T-helper 2 cell treated with Interferon-gamma antibody and Interleukin-4, amounts not matched to agents 5 μg/mL and 100 μg/mL, for 36 hours (primary cell): ENCODE data around the gene MMD.
"Not testable (repeated sequence)": the region's sequence is repeated elsewhere in the genome, so short reads cannot be mapped to it uniquely, and the experiment has no call there.

Experiments
- DNase-seq: peaks from one replicate; pipeline ENCODE4 v3.0.0; 2021; ENCODE audit warnings: low spot score
- H3K27ac Mint-ChIP-seq: one replicate; pipeline ENCODE4 v1.8.0; 2021; ENCODE audit warnings: mild to moderate bottlenecking, mixed read lengths
- H3K27me3 Mint-ChIP-seq: one replicate; pipeline ENCODE4 v1.8.0; 2021; ENCODE audit warnings: low read depth, mixed read lengths
- H3K36me3 Mint-ChIP-seq: one replicate; pipeline ENCODE4 v1.8.0; 2021; ENCODE audit warnings: low read depth, mixed read lengths
- H3K4me1 Mint-ChIP-seq: one replicate; pipeline ENCODE4 v1.8.0; 2021; ENCODE audit warnings: low read depth, mixed read lengths
- H3K4me3 Mint-ChIP-seq: one replicate; pipeline ENCODE4 v1.8.0; 2022; ENCODE audit warnings: mild to moderate bottlenecking, moderate library complexity, mixed read lengths
- H3K9me3 Mint-ChIP-seq: one replicate; pipeline ENCODE4 v1.8.0; 2021; ENCODE audit warnings: mixed read lengths

MMD gene

GRCh38 chr17:55421179-55421934 lies at the start of gene MMD:
Gene MMD (minus strand): TSS chr17:55421835. CDS start chr17:55421695, 140 bp downstream.
- Mint-ChIP-seq H3K9me3 (no peaks in the 10 kb centered on the region), H3K4me3 (peak within 1 kb of the TSS; percentile 94), H3K4me1 (peaks cover 45% of the 10 kb centered on the region), H3K27me3 (peaks cover 29% of the 10 kb centered on the region), H3K36me3 (peaks cover 37% of the 10 kb centered on the region), H3K27ac (peak within 1 kb of the TSS; percentile 97)
- DNase-seq, result peak; percentile 30

- Mint-ChIP-seq H3K4me3 (no peak overlapping the region), H3K4me1 (peaks cover 6% of the 10 kb centered on the region), H3K9me3 (no peaks in the 10 kb centered on the region), H3K27me3 (no peaks in the 10 kb centered on the region), H3K27ac (no peak overlapping the region), H3K36me3 (no peaks in the 10 kb centered on the region)
- DNase-seq, result no peak
These were observed 45.0 kb upstream of the MMD start for GRCh38 chr17:55466671-55467070.

GRCh38 chr17:55465771-55466170 lies 44.1 kb upstream of the MMD start:
- not testable (repeated sequence) for H3K4me1 Mint-ChIP-seq, H3K27me3 Mint-ChIP-seq, H3K27ac Mint-ChIP-seq, DNase-seq, H3K9me3 Mint-ChIP-seq, H3K4me3 Mint-ChIP-seq, H3K36me3 Mint-ChIP-seq

- no peaks in the 10 kb centered on the region for H3K27me3 Mint-ChIP-seq
- H3K36me3 Mint-ChIP-seq, result no peaks in the 10 kb centered on the region
- peaks cover 6% of the 10 kb centered on the region for H3K4me1 Mint-ChIP-seq
- no peak overlapping the region for H3K4me3 Mint-ChIP-seq
- no peak overlapping the region for H3K27ac Mint-ChIP-seq
- DNase-seq, result no peak
- no peaks in the 10 kb centered on the region for H3K9me3 Mint-ChIP-seq
These were observed 42.0 kb upstream of the MMD start for GRCh38 chr17:55463600-55463999.

- H3K27ac Mint-ChIP-seq, result no peak overlapping the region
- DNase-seq, result no peak
- no peaks in the 10 kb centered on the region for H3K27me3 Mint-ChIP-seq
- no peaks in the 10 kb centered on the region for H3K9me3 Mint-ChIP-seq
- H3K4me3 Mint-ChIP-seq, result no peak overlapping the region
- no peaks in the 10 kb centered on the region for H3K36me3 Mint-ChIP-seq
- peaks cover 15% of the 10 kb centered on the region for H3K4me1 Mint-ChIP-seq
These were observed 41.1 kb upstream of the MMD start for GRCh38 chr17:55462711-55463110.

- no peak for DNase-seq
- H3K9me3 Mint-ChIP-seq, result no peaks in the 10 kb centered on the region
- H3K4me1 Mint-ChIP-seq, result peaks cover 15% of the 10 kb centered on the region
- H3K36me3 Mint-ChIP-seq, result no peaks in the 10 kb centered on the region
- H3K4me3 Mint-ChIP-seq, result no peak overlapping the region
- no peak overlapping the region for H3K27ac Mint-ChIP-seq
- H3K27me3 Mint-ChIP-seq, result no peaks in the 10 kb centered on the region
These were observed 40.6 kb upstream of the MMD start for GRCh38 chr17:55462234-55462633.

- peaks cover 14% of the 10 kb centered on the region for H3K4me1 Mint-ChIP-seq
- H3K36me3 Mint-ChIP-seq, result no peaks in the 10 kb centered on the region
- no peaks in the 10 kb centered on the region for H3K9me3 Mint-ChIP-seq
- H3K4me3 Mint-ChIP-seq, result no peak overlapping the region
- no peak overlapping the region for H3K27ac Mint-ChIP-seq
- DNase-seq, result peak; percentile 51
- peaks cover 6% of the 10 kb centered on the region for H3K27me3 Mint-ChIP-seq
These were observed 37.3 kb upstream of the MMD start for GRCh38 chr17:55458978-55459377.

GRCh38 chr17:55458287-55458900 lies 36.8 kb upstream of the MMD start:
- no peak overlapping the region for H3K4me3 Mint-ChIP-seq
- peaks cover 10% of the 10 kb centered on the region for H3K27me3 Mint-ChIP-seq
- peaks cover 11% of the 10 kb centered on the region for H3K4me1 Mint-ChIP-seq
- no peak for DNase-seq
- H3K36me3 Mint-ChIP-seq, result no peaks in the 10 kb centered on the region
- H3K9me3 Mint-ChIP-seq, result no peaks in the 10 kb centered on the region
- H3K27ac Mint-ChIP-seq, result no peak overlapping the region

GRCh38 chr17:55456307-55457240 lies 34.9 kb upstream of the MMD start:
- H3K9me3 Mint-ChIP-seq, result no peaks in the 10 kb centered on the region
- no peaks in the 10 kb centered on the region for H3K36me3 Mint-ChIP-seq
- peaks cover 21% of the 10 kb centered on the region for H3K4me1 Mint-ChIP-seq
- H3K27me3 Mint-ChIP-seq, result peaks cover 10% of the 10 kb centered on the region
- no peak overlapping the region for H3K4me3 Mint-ChIP-seq
- H3K27ac Mint-ChIP-seq, result no peak overlapping the region
- no peak for DNase-seq

GRCh38 chr17:55454906-55455474 lies 33.4 kb upstream of the MMD start:
- DNase-seq, result no peak
- H3K4me1 Mint-ChIP-seq, result peaks cover 27% of the 10 kb centered on the region
- H3K4me3 Mint-ChIP-seq, result no peak overlapping the region
- no peaks in the 10 kb centered on the region for H3K36me3 Mint-ChIP-seq
- H3K27ac Mint-ChIP-seq, result no peak overlapping the region
- H3K9me3 Mint-ChIP-seq, result no peaks in the 10 kb centered on the region
- peaks cover 14% of the 10 kb centered on the region for H3K27me3 Mint-ChIP-seq

GRCh38 chr17:55453839-55454557 lies 32.4 kb upstream of the MMD start:
- no peaks in the 10 kb centered on the region for H3K9me3 Mint-ChIP-seq
- no peak for DNase-seq
- H3K27ac Mint-ChIP-seq, result no peak overlapping the region
- H3K36me3 Mint-ChIP-seq, result no peaks in the 10 kb centered on the region
- H3K4me3 Mint-ChIP-seq, result no peak overlapping the region
- H3K4me1 Mint-ChIP-seq, result peaks cover 27% of the 10 kb centered on the region
- H3K27me3 Mint-ChIP-seq, result peaks cover 18% of the 10 kb centered on the region

- Mint-ChIP-seq H3K9me3 (no peaks in the 10 kb centered on the region), H3K4me1 (peaks cover 19% of the 10 kb centered on the region), H3K36me3 (no peaks in the 10 kb centered on the region), H3K4me3 (no peak overlapping the region), H3K27me3 (peaks cover 18% of the 10 kb centered on the region), H3K27ac (no peak overlapping the region)
- no peak for DNase-seq
These were observed 30.6 kb upstream of the MMD start for GRCh38 chr17:55452139-55452790.

GRCh38 chr17:55451758-55452138 lies 30.1 kb upstream of the MMD start:
- H3K9me3 Mint-ChIP-seq, result no peaks in the 10 kb centered on the region
- no peak for DNase-seq
- no peak overlapping the region for H3K27ac Mint-ChIP-seq
- H3K36me3 Mint-ChIP-seq, result no peaks in the 10 kb centered on the region
- H3K4me1 Mint-ChIP-seq, result peaks cover 19% of the 10 kb centered on the region
- peaks cover 18% of the 10 kb centered on the region for H3K27me3 Mint-ChIP-seq
- no peak overlapping the region for H3K4me3 Mint-ChIP-seq
